ENCODE measurements around the gene GNB3.
"Not testable (repeated sequence)": the region's sequence is repeated elsewhere in the genome, so short reads cannot be mapped to it uniquely, and the experiment has no call there.

Gene GNB3

DNA sequence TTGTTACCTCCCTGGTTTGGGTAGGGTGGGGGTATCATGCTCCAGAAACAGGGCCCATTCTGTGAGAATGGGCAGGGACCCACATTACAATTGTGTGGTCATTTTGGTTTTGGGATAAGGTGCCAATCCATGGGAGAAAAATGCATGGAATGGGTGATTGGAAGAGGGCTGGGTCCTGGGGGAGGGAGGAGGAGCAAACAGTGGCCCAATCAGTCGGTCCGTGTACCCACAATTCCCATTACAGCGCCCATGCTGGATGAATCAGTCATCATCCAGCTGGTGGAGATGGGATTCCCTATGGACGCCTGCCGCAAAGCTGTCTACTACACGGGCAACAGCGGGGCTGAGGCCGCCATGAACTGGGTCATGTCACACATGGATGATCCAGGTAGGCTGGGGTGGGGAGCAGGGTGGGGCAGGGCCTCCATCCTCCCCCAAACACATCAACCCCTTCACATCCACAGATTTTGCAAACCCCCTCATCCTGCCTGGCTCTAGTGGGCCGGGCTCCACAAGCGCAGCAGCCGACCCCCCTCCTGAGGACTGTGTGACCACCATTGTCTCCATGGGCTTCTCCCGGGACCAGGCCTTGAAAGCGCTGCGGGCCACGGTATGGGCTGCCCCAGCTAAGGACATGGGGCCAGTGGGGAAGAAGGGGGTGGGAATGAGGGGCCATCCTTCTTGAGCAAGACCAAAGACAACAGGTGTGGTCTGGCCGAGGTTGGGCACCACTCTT lies 23.0 kb downstream of the GNB3 start:
- DNase-seq, result no peak

DNA sequence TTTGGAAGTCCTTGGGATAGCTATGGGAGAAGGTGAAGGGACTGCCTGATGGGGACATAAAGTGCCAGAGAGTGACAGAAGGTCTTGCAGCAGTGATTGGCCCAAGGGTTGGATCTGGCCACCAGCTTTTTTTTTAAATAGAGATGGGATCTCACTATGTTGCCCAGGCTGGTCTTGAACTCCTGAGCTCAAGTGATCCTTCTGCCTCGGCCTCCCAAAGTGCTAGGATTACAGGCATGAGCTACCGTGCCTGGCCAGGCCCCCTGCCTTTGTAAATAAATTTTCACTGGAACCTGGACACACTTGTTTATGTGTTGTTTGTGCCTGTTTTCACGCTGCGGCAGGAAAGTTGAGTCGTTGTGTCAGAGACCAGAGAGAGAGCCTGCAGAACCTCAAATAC lies 24.6 kb downstream of the GNB3 start:
- DNase-seq, result not testable (repeated sequence)

DNA sequence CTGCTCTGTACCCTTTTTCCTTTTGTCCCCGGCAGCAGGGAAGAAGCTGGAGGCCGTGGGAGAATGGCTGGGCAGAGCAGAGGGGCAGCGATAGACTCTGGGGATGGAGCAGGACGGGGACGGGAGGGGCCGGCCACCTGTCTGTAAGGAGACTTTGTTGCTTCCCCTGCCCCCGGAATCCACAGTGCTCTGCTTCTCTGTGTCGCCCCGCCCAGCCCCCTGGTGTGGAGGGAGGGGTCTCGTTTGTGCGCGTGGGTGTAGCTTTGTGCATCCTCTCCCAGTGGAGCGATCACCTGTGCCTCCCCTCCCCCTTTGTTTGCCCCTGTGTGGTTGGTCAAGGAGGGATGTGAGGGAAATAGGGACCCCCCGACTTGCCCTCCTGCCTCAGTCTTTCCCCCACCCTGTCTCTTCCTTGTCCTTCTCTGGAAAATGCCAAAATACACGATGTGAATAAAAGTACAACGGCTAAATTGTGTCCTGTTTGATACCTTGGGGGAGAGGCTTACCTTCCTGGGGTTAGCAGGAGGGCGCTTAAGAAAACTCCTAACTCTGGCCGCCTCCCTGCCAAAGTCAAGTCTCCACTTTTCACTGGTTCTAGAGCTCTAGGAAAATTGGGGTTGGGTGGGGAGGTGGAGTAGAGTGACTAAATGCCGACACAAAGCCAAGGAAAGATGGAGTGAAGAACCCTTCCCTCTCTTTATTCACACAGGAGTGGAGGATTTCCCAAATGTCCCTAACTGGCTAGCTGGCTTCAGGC lies 25.6 kb downstream of the GNB3 start:
- DNase-seq, result no peak

DNA sequence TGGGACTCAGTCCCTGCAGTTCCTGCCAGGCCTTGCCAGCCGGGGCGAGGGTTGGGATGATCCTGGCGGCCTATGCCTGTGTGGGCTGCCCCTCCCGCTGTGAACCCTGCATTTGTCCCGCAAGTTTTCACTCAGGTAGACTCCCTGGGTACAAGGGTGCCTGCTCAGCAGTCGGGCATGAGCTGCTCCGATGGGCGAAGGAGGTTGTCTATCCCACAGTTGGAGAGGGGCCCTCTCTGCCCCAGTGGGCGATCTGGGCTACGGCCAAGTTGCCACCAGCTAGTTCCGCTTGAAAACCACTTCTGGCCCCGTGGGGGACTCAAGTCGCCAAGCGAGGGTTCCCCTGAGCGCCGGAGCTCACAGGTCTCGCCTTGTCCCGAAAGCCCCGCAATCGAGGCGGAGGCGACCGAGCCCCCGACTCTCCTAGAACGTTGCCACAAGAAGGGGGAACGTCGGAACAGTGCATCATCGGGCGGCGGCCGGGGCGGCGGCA lies 26.2 kb downstream of the GNB3 start:
- peak in 1 of 2 donors; percentile 56 for DNase-seq

DNA sequence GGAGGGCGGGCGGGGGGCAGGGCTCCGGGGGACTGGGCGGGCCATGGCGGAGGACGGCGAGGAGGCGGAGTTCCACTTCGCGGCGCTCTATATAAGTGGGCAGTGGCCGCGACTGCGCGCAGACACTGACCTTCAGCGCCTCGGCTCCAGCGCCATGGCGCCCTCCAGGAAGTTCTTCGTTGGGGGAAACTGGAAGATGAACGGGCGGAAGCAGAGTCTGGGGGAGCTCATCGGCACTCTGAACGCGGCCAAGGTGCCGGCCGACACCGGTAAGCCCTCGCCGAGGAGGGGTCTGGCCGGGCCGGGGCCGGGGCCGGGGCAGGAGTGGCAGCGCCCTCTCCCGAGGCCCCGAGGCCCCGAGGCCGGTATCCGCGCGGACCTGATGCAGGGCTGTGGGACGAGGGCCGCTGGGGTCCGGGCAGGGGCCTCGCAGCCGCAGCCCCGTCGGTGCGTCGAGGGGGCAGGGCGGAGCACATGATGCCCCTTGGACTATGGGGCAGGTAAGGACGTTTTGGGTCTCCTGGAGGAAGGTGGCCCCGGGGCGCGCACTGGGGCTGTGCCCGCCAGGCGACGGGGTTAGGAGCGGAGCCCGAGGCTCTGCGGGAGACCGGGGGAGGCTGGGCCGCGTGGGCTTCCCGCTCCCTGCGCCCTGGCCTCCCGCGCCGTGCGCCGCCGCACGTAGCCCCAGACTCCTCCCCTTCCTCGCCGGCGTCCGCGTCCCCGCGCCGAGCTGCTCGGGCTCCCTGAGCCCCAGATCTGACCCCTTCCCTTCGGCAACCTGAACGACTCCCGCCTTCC lies 26.9 kb downstream of the GNB3 start, which contains the start of gene TPI1:
TSS of gene TPI1 (plus strand) at position 119 of the 798 bp plus-strand sequence. CDS start at position 155, 36 bp downstream.
- DNase-seq, result peak; percentile 80 to 82

DNA sequence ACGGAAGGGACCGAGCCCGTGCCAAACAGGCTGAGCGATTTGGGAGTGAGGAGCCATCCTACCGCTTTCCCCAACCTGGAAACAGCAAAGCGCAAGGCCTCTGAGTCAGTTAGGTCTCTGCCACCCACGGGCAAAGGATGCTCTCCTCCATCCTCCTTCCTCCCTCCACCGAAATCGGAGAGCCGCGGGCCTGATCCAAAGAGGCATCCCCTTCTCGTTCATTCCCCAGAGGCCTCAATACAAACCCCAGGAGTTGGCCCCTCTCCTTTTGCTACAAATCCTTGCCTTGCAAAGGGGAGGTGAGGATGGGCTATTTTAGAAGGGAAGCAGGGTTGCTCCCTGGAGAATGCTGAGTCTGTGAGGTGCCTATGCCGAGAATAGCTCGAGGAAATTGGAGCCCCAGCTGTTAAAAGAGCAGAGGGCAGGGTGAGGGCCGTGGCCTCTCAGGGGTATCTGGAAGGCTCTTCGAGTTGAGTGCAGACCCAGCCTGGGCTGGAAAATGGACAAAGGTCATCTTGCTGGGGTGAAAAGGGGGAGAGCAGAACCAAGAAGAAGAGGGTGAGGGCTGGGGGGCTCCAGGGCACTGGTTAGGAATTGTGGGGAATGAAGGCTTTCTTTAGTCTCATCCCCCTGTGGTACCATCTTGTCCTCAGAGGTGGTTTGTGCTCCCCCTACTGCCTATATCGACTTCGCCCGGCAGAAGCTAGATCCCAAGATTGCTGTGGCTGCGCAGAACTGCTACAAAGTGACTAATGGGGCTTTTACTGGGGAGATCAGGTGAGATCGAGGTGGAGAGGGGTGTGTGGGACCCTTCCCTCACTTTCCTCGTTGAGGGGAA lies 27.7 kb downstream of the GNB3 start:
- no peak for DNase-seq

DNA sequence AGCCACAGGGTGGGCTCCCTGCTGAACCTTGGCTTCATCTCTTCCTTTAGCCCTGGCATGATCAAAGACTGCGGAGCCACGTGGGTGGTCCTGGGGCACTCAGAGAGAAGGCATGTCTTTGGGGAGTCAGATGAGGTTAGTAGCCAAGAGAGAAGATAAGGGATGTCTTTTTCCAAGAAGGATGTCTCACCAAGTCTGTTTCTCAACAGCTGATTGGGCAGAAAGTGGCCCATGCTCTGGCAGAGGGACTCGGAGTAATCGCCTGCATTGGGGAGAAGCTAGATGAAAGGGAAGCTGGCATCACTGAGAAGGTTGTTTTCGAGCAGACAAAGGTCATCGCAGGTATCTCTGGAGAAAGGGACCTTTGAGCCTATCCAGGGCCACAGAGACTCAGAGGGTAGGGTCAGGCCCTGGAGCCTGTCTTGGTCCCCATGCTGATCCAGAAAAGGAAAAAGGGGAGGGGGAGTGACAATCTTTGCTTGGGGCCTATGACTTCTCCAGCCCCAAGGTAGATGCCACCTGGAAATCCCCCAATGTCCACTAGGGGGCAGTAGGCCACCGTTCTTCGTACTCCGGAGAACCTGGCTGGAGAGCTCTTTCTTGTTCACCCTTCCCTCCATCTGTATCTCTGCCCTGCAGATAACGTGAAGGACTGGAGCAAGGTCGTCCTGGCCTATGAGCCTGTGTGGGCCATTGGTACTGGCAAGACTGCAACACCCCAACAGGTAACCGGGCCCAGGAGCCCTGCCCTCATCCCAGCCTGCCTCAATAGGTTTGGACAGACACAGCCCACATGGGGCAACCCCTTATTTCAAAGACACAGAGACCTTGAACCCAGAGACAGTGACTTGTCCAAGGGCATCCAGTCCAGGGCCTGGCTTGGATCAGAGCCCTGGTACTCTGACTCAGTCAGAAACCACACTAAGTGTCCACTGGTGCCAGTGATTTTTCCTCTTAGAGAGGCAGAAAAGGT lies 28.6 kb downstream of the GNB3 start:
- peak; percentile 45 to 65 for DNase-seq

DNA sequence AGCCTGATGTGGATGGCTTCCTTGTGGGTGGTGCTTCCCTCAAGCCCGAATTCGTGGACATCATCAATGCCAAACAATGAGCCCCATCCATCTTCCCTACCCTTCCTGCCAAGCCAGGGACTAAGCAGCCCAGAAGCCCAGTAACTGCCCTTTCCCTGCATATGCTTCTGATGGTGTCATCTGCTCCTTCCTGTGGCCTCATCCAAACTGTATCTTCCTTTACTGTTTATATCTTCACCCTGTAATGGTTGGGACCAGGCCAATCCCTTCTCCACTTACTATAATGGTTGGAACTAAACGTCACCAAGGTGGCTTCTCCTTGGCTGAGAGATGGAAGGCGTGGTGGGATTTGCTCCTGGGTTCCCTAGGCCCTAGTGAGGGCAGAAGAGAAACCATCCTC lies 29.6 kb downstream of the GNB3 start:
- not testable (repeated sequence) for DNase-seq

DNA sequence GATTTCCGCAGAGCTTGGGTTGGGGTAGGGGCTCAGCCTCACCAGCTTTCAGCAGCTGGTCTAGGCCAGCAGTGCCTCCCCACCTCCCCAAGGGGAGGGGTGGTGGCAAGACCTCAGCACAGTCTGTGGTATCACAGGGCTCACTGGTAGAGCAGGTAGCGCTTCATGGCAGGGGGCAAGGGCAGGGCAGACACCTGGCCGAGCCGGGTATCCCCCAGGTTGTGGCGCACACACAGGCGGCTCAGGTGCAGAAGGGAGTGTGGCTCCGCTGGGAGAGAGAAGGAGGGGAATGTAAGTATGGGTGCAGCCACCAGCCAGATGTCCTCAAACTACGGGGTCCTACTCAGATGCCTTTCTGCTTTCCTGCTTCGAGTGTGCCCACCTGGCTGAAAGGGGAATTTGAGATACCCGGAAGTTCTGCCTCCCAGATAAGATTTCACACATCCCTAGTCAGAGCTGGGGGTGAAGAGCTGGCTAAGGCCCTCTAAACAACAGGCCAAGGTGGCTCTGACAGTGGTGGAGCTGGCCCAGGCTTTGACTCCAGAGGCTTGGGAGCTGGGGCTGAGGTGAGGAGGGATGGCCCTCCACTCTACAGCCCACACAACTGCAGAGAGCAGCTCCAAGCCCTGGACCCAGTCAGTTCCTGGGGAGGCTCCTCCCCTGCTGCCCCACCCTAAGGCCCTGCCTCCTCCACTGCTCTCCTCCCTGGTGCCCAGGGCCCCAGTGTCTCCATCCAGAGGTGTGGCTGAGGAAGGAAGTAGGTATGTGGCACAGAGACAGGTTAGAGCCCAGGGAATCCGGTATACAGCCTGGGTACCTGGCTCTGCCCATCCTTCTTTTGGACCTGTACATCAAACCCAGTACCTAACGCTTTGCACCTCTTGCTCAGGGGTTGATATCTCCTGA lies 30.6 kb downstream of the GNB3 start:
- no peak for DNase-seq

DNA sequence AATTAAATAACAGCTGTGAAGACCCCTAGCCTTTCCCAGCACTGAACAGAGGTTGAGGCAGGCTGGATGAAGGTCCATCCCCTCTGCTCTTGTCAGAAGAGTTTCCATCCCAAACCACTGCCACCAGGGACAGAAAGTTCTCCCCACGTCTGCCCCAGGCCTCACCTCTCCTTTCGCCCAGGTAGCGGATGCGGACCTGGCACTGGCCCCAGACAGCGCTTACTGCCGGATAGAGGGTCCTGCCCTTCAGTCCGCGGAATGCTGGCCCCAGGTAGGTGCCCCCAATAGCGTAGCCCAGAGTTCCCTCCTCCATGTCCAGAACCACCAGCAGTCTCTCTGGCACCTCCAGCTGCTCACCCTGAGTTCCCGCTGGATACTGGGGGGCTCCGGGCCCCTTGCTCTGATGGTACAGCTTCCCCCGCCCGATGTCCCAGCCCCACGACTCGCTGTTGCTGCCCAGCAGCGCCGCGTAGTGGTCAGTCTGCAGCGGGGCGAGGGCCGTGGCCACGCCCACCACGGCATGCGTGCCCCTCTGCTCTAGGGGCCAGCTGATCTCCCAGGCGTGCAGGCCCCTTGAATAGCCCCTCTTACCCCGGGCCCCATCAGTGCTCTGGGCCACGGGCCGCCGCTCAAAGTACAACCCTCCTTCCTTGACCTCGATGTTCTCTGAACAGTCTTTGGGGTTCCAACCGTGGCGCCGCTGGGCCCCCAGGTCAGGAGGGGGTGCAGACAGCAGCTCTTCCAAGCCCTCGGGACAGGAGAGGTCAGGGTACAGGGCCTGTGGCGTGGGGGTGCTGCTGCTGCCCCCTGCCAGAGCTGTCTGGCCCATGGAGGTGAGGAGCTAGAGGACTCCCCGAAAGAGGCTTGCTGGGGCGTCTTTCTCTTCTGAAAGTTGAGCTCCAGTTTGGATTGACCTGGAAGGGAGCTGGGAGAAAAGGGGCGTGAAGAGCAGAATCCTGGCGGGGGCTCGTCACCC lies 31.6 kb downstream of the GNB3 start:
- DNase-seq, result peak; percentile 65 to 70

DNA sequence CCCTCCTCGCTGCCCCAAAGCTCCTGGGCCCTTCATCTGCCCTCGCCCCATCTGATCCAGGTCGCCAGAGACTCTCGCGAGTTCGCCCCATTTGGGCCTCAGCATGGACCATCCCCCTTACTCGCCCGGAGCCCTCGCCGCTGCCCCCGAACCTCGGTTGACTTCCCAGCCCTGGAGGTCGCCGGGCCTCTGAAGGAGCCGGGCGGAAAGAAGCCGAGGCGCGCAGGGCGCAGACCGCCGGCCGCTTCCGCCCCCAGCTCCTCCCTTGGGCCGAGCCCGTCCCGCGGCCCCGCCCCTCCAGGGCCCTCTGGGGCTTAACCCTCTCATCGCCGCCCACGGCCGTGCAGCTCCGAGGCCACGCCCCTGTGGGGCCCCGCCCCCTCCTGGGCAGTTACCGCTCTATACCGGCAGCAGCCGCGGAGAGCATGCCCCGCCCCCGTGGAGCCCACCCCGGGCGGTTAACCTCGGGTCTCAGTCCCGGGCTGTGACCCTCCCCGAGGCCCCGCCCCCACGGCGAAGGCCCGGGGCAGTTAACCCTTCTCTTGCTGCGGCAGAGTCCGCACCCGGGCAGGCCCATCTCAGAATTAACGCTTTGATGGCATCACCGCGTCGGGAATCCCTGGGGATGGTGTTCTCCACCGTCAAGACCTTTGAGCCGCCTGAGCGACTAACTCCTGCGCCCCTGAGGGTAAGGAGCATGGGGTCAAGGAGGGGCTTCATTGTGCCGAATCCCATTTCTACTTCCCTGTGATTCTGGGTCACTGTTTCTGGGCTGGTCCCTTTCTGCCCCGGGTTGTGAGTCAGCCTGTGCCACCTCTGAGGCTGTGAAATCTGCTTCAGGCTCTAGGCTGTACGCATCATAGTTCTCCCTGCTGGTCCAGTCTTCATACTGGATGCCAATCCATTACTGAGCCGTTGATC lies 32.6 kb downstream of the GNB3 start, which contains the start of gene SPSB2:
TSS of gene SPSB2 (minus strand) at position 210 of the 921 bp plus-strand sequence. CDS start 402 bp downstream, outside the sequence.
- peak; percentile 85 to 92 for DNase-seq

DNA sequence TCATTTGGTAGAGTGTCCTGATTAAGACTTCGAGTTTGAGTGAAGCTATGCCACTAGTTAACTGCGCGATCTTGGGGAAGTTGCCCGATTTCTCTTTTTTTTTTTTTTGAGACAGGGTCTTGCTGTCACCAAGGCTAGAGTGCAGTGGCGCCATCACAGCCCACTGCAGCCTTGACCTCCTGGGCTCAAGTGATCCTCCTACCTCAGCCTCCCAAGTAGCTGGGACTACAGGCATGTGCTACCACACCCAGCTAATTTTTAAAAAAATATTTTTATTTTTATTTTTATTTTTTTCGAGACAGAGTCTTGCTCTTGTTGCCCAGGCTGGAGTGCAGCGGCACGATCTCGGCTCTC lies 33.3 kb downstream of the GNB3 start:
- not testable (repeated sequence) for DNase-seq

DNA sequence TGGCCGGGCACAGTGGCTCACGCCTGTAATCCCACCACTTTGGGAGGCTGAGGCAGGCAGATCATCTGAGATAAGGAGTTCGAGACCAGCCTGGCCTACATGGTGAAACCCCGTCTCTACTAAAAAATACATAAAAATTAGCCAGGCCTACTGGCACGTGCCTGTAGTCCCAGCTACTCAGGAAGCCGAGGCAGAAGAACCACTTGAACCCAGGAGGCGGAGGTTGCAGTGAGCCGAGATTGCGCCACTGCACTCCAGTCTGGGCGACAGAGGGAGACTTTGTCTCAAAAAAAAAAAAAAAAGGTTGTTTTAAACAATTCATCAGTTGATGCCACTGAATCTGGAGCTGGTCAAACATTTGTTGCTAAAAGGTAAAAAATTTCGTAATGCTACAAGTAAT lies 39.1 kb downstream of the GNB3 start:
- not testable (repeated sequence) for DNase-seq

DNA sequence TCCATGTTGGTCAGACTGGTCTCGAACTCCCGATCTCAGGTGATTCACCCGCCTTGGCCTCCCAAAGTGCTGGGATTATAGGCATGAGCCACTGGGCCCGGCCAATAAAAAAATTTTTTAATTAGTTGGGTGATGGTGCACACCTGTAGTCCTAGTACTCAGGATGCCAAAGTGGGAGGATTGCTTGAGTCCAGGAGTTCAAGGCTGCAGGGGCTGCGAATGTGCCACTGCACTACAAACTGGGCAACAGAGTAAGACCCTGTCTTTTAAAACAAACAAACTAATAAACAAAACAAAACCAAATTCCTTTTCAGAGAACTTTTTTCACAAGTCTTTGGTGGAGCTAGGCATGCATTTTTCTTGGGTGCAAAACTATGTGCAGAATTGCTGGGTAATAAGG lies 42.5 kb downstream of the GNB3 start:
- no peak for DNase-seq

DNA sequence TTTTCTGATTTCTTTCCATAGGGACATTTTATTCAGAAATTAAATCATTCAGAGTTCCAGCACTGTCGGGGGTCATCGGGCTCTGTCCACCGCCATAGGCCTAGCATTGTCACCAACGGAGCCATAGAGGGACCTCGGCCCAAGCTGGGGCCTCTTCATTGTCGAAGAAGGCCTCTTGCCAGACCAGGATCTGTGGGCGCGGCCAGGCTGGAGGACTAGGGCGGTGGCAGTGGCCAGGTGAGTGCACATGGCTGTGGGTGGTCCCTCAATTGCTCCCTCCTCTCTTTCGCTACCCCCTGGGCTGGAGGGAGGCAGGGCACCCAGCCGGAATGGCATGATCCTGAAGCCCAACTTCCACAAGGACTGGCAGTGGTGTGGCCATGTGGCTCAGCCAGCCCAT lies 43.0 kb downstream of the GNB3 start:
- DNase-seq, result no peak

DNA sequence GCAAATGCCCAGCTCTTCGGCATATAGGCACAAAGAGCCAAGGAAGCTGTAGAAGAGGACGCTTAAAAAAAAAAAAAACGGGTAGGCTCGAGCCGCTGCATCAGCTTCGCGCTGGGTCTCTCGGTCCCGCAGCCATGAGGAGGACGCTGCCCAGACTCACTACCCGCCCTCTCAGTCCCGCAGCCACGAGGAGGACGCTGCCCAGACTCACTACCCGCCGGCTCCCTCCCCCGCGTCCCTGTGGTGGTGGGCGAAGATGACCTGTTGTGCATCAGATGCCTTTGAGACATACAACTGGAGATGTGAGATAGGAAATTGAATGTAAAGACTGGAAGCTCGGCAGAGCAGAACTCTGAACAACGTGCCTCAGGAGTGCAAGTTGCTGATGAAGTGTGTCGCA lies 43.8 kb downstream of the GNB3 start:
- DNase-seq, result no peak

All from hippocampal formation (tissue), 2 donors.